HFF-Myc (cell line): ENCODE measurements around the gene LCE1D.

ENCODE experiments used
- DNase-seq: peaks from one replicate; pipeline ENCODE4 v3.0.0-alpha.2; 2011; ENCODE audit warnings: low read depth; ENCODE audit errors: extremely low read depth
- H3K4me3 ChIP-seq: replicated peaks from 2 replicates; pipeline ENCODE4 v1.5.1; 2011; ENCODE audit warnings: low read depth, mild to moderate bottlenecking, control low read depth, low read length
- CTCF ChIP-seq: IDR thresholded peaks from 2 replicates; pipeline ENCODE4 v1.5.1; 2012; ENCODE audit warnings: mild to moderate bottlenecking, low read depth, low read length, control low read depth; ENCODE audit errors: missing control alignments

LCE1D gene

DNA sequence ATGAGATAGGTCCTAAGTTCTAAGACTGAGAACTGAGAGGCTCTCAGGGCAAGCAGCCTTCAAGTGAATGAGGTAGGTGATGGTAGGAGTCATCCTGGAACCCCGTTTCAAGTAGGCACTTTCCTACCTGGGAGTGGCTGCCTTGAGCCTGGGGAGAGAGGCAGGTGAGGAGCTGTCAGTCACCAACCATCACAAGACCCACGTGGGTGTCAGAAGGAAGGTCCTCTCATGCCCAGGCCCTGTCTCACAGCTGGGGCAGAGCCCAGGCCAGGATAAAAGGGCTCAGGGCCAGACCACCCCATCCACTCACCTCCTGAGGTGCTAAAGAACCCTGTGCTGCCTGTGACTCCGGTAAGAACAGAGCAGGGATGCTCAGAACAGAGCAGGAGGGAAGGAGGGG, at the start of gene LCE1D:
LCE1D (plus strand) TSS at position 301 of the 400 bp plus-strand sequence. CDS start 1,074 bp downstream, outside the sequence.
- no peak for TF ChIP-seq CTCF
- DNase-seq: no peak
- no peak within 1 kb of the TSS for H3K4me3 ChIP-seq

DNA sequence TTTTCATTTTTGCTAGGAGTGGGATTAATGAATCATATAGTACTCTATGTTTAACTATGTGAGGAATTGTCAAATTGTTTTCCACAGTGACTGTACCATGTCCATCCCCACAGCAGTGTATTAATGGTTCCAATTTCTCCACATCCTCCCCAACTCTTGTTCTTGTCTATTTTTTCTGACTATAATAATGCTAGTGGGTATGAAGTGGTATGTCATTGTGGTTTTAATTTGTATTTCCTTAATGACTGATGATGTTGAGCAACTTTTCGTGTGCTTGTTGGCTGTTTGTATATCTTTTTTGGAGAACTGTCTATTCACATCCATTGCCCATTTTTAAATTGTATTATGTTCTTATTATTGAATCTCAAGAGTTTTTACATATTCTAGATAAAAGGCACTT, 48.7 kb upstream of the LCE1D start:
- H3K4me3 ChIP-seq: no peak overlapping the region
- no peak for DNase-seq
- TF ChIP-seq CTCF: no peak

- no peak overlapping the region for H3K4me3 ChIP-seq
- TF ChIP-seq CTCF: no peak
- no peak for DNase-seq
Observed at GRCh38 chr1:152752225-152752624, 44.3 kb upstream of the LCE1D start.

DNA sequence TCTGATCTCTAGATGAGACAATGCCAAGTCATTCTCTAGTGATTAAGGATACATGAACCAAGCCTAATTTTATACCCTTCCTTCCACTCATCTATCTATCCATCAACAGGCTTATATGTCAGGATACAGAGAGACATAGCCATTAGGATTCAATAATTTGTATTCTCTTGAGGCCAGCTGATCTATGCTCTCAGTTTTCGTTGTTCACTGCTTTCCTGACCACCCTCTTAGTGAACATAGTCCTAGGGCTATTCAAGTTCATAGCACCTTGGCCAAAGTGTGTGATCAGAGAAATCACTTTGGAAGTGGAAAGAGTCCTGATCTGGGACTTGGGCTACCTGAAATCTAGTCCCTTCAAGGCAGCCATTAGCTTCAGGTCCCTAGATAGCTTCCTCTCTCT, 42.9 kb upstream of the LCE1D start:
- no peak for DNase-seq
- no peak overlapping the region for H3K4me3 ChIP-seq
- no peak for TF ChIP-seq CTCF

GRCh38 chr1:152756872-152757271, 39.6 kb upstream of the LCE1D start:
- no peak for TF ChIP-seq CTCF
- no peak overlapping the region for H3K4me3 ChIP-seq
- no peak for DNase-seq

GRCh38 chr1:152757747-152758146, 38.8 kb upstream of the LCE1D start, which contains the start of gene KPRP:
Gene KPRP (plus strand): TSS chr1:152758025. CDS start chr1:152759589, 1,564 bp downstream.
- no peak for DNase-seq
- TF ChIP-seq CTCF: no peak

GRCh38 chr1:152758636-152759035, 37.9 kb upstream of the LCE1D start:
- no peak for TF ChIP-seq CTCF
- no peak overlapping the region for H3K4me3 ChIP-seq
- DNase-seq: no peak

More at GRCh38 chr1:152757747-152758146, 38.8 kb upstream of the LCE1D start, which contains the start of gene KPRP:
- H3K4me3 ChIP-seq: no peak within 1 kb of the TSS
